ENCODE results near the gene C4orf50. TPM values are rescaled to one million over a fixed set of nuclear protein-coding genes. Genes with fewer than 3 reads are reported as not detected.

The C4orf50 gene
- total and polyA plus RNA-seq, 2 of the 8 experiments (the other 6 are each of a cell fraction or from before 2014, with no cell fraction given) = 0.08 to 0.22 TPM

DNA sequence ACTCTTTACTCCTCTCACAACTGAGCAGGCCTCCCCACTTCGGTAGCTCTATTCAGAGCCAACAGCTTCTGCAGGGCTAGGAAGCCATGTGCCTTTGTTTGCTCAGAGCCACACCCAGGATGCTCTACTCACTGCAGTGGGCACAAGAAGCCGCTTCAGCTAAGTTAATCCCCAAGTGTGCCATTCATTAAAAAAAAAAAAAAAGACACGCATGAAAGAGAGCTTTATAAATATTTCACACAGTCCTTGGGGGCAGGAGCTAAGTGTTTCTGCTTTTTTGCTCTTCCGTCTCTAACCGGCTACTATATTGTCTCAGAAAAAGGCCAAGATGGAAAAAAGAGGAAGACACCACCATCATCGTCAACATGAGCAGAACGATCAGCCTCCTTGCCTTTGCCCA lies 133.4 kb downstream of the C4orf50 start:
- Histone ChIP-seq H3K27me3 (replicated peaks in 1 of 4; ENCODE audit: control insufficient read depth in 3 of 4, extremely low read depth in 1 of 4, insufficient read depth in 3 of 4, low read length in 3 of 4) (peaks cover 0 to 10% (median 8%) of the 10 kb centered on the region in 4 experiments; a peak in 5 of 7 replicates), H2BK15ac (ENCODE audit: low read length) (no peak overlapping the region), H3K4me1 (replicated peaks in 1 of 4; ENCODE audit: control insufficient read depth in 3 of 4, insufficient read depth in 4 of 4, low read length in 3 of 4) (peaks cover 12 to 25% (median 19%) of the 10 kb centered on the region in 4 experiments), H3K4ac (replicated peaks; ENCODE audit: insufficient read length, low read depth, low read length) (no peak overlapping the region), H4K20me1 (replicated peaks in 1 of 2; ENCODE audit: control insufficient read depth in 1 of 2, insufficient read depth in 2 of 2, low read length in 2 of 2) (peaks cover 49 to 60% of the 10 kb centered on the region in 2 experiments), H3K56ac (replicated peaks; ENCODE audit: insufficient read length, low read depth, low read length) (no peak overlapping the region), H3K18ac (ENCODE audit: extremely low read depth, low read length) (no peak overlapping the region), H2BK5ac (ENCODE audit: low read depth, low read length) (no peak overlapping the region), H3K4me3 (ENCODE audit: extremely low read depth in 1 of 4, insufficient read depth in 2 of 4, low read depth in 3 of 4, low read length in 4 of 4) (no peak overlapping the region), H3K79me1 (ENCODE audit: low read depth, low read length) (peaks cover 22% of the 10 kb centered on the region), H3K9me3 (ENCODE audit: insufficient read depth in 2 of 2, low read depth in 1 of 2, low read length in 1 of 2) (no peaks in the 10 kb centered on the region), H4K5ac (ENCODE audit: insufficient read length, low read depth, low read length) (no peak overlapping the region), H2BK12ac (ENCODE audit: low read depth, low read length) (no peak overlapping the region), H4K8ac (ENCODE audit: extremely low read depth, insufficient read depth, low read length) (no peak overlapping the region), H3K23ac (ENCODE audit: insufficient read length) (no peak overlapping the region), H3K79me2 (ENCODE audit: control insufficient read depth in 1 of 2, insufficient read depth in 2 of 2, low read length in 2 of 2) (peaks cover 15 to 75% of the 10 kb centered on the region in 2 experiments), H2AFZ (ENCODE audit: low read length) (no peak overlapping the region), H2BK120ac (replicated peaks; ENCODE audit: low read depth, low read length) (no peak overlapping the region), H3K4me2 (ENCODE audit: insufficient read depth in 1 of 2, low read depth in 2 of 2, low read length in 2 of 2) (no peak overlapping the region), H4K91ac (replicated peaks; ENCODE audit: insufficient read length, low read length) (no peak overlapping the region), H2AK5ac (ENCODE audit: low read depth, low read length) (no peak overlapping the region), H3K14ac (ENCODE audit: insufficient read length) (no peak overlapping the region), H3K27ac (ENCODE audit: low read depth, low read length) (no peak overlapping the region), H3K23me2 (ENCODE audit: low read depth, low read length) (peaks cover 11% of the 10 kb centered on the region; the same call in 1 of the 2 replicates), H3K9ac (replicated peaks in 1 of 4; ENCODE audit: extremely low read depth in 1 of 4, low read depth in 3 of 4, low read length in 3 of 4) (no peak overlapping the region), H3K36me3 (ENCODE audit: control insufficient read depth in 2 of 4, insufficient read depth in 4 of 4, low read length in 3 of 4) (no peaks in the 10 kb centered on the region), H2BK20ac (ENCODE audit: low read length) (no peak overlapping the region)
- no peak for FAIRE-seq
- DNase-seq (ENCODE audit: low read depth in 1 of 2, low spot score in 2 of 2) = no peak
- 87% methylated on average over 7 of the region's 7 CpGs; no CpG with 5 or more reads in 1 of the 2 experiments for WGBS, 2 experiments (ENCODE audit: extremely low coverage in 1 of 2, insufficient coverage in 1 of 2, insufficient read length in 1 of 2, insufficient replicate concordance in 2 of 2, low coverage in 1 of 2, low lambda C conversion rate in 2 of 2, missing lambda C conversion rate in 1 of 2)
- CTCF ChIA-PET (ENCODE audit: partially characterized antibody) = interaction anchor here (0.6 to 1.6 kb wide), 4 partner anchors 9 to 88 kb away, joined by 3 to 5 read pairs (median 3); no protein-coding TSS in a partner anchor
- POLR2A ChIA-PET (ENCODE audit: partially characterized antibody) = interaction anchor here (0.8 to 1.3 kb wide), 2 partner anchors 9 to 56 kb away, joined by 3 read pairs; no protein-coding TSS in a partner anchor
- TF ChIP-seq BRCA1 (IDR thresholded peaks at IDR 0.05; ENCODE audit: low read depth, low read length) = no peak
- no peak for TF ChIP-seq RAD21 (IDR thresholded peaks at IDR 0.05 in 1 of 2, conservative IDR thresholded peaks at IDR 0.05 in 1 of 2; ENCODE audit: low read depth in 2 of 2, low read length in 2 of 2)
- no peak for TF ChIP-seq BCL11A (IDR thresholded peaks at IDR 0.05; ENCODE audit: low read depth in 2 of 2, low read length in 2 of 2)
- TF ChIP-seq, protein P1, sequence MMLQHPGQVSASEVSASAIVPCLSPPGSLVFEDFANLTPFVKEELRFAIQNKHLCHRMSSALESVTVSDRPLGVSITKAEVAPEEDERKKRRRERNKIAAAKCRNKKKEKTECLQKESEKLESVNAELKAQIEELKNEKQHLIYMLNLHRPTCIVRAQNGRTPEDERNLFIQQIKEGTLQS (IDR thresholded peaks at IDR 0.05; ENCODE audit: insufficient read depth, low read depth, low read length) = no peak
- TF ChIP-seq CHD1 (IDR thresholded peaks at IDR 0.05; ENCODE audit: low read depth, low read length) = no peak
- no peak for TF ChIP-seq PHF8 (conservative IDR thresholded peaks at IDR 0.05; ENCODE audit: low read depth, low read length)

Measured in H1 (cell line).